Measurements from ENCODE around the gene LINC01488.

Gene LINC01488

DNA sequence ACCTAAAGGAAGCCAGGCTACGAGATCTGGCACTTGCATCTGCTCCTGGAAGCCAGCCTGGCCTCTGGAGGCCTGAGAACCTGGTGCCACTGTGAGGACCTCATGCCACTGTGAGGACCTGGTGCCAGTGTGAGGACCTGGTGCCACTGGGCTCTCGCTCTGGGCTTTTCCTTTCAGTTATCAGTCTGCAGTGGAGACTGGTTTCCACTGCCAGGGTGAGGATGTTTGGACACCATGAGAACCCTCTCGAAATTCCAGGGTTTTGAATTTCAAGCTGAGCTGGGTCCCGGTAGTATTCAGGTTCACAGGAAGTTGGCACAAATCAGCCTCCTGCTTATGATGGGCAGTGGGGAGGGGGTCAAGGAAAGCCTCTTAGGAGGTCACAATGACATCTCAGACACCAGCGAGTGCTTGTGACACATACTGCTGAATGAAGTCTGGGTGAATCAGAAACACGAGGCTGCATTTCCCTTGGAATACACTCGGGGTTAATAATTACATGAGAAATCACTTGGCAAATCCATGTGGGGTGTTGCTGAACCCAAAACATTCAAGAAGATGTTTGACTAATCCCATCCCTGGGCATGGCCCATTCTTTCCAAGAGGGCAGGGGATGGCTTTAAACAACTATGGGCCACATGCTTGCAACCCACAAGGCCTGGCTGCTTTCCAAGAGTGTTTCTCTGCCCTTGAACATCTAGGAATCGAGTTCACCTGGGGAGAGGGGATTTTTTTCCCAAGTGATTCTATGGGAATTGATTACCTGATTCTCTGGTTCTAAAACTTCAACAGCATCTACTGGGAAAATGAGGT, 60.2 kb downstream of the LINC01488 start:
- in situ Hi-C loops (cut with MboI; ENCODE audit: low sequenced_read_pairs): no loop called here

DNA sequence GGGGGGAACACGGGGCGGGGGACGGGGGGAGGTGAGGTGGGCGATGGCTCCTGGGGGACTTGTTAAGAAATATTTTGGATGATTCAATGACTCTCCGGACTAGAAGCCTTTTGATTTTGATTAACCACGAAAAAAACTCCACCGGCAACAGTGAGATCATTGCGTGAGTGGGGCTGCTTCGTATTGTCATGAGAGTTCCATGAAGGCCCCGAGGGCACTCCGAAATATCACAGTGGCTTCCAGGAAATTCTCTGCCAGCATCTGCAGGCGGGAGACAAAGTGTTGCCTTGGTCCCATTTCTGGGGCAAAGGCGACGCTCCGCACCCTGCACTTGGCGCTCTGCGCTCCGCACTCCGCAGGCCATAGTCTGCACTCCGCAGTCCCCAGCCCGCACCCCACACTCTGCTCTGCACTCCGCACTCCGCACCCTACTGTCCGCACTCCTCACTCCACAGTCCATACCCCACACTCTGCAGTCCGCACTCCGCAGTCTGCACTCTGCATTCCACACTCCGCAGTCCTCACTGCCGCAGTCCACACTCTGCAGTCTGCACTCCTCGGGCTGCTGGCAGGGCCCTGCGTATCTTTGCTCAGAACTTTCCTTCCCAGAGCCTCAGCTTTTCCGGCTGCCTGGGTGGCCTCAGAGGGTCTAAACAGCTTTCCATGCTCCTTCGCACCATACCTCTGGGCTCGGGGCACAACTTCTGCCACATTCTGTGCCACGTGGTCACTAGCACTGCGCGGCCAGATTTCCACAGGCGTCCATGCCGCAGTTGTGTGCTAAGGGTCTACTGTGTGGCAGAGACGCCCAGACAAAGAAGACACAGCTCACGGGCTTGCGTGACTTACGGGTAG, 61.1 kb downstream of the LINC01488 start:
- in situ Hi-C loops (cut with MboI; ENCODE audit: low sequenced_read_pairs): no loop called here

All from HL-60/S4 treated with retinoic acid at 250 ng/mL for 4 days and 3 days (cell line).